Esophagus squamous epithelium (tissue), 5 donors: Measurements from ENCODE around the gene HOXD9. TPM values are rescaled to one million over a fixed set of nuclear protein-coding genes. Genes with fewer than 3 reads are reported as not detected.

Source experiments
- DNase-seq: peaks from one replicate; lab custom pipeline; 2025; lab: John Stamatoyannopoulos, UW
- H3K27ac ChIP-seq, 4 donors: fragments of 200-600 bp; sonication (generic); one replicate each; pipeline ENCODE4 v1.5.1; 2016 to 2019; ENCODE audit warnings: mild to moderate bottlenecking in 1 of 4
- H3K27me3 ChIP-seq, 4 donors: fragments of 200-600 bp; sonication (generic); 1 replicate in 3 of 4; 2 replicates in 1 of 4; pipeline versions ENCODE4 v1.5.1 to v1.6.0; 2017 to 2021; ENCODE audit warnings: antibody characterized with exemption in 1 of 4
- H3K36me3 ChIP-seq, 3 donors: fragments of 200-600 bp; sonication (generic); one replicate each; pipeline ENCODE4 v1.5.1; 2016 to 2019
- H3K4me1 ChIP-seq, 3 donors: fragments of 200-600 bp; sonication (generic); one replicate each; pipeline ENCODE4 v1.5.1; 2017 to 2019
- H3K4me3 ChIP-seq, 4 donors: fragments of 200-600 bp; sonication (generic); 1 replicate in 3 of 4; 2 replicates in 1 of 4; pipeline ENCODE4 v1.5.1; 2016 to 2019; ENCODE audit warnings: mild to moderate bottlenecking in 2 of 4, moderate library complexity in 1 of 4
- H3K9me3 ChIP-seq, 3 donors: fragments of 200-600 bp; sonication (generic); one replicate each; pipeline ENCODE4 v1.5.1; 2016 to 2019
- POLR2A ChIP-seq, 4 donors: fragments of 450-650 bp; IDR thresholded peaks; one replicate each; pipeline ENCODE4 v1.6.1; 2017; ENCODE audit warnings: antibody characterized with exemption in 4 of 4, mild to moderate bottlenecking in 4 of 4, moderate library complexity in 3 of 4
- WGBS, 2 donors: methylation state at CpG; one replicate each; pipeline ENCODE4 v1.1.5; 2018; 5-methylcytosine and 5-hydroxymethylcytosine counted together
- intact Hi-C: fragments of 100-400 bp; cut with DNase I; formaldehyde crosslinking; loops from one replicate; pipeline ENCODE4 v1.15.0; 2022
- total RNA-seq, 4 donors: library from RNA; depleted of rRNA; stranded (reverse); fragments of >200 nt; gene quantifications; one replicate each; pipeline ENCODE4 v1.1.0, GENCODE V29; 2016
- TF ChIP-seq, protein P1 (sequence below), 6 experiments: fragments of 450-650 bp in 4 of 6; fragments of 200-600 bp in 2 of 6; sonication (generic) in 2 of 6; IDR thresholded peaks; one replicate each; pipeline ENCODE4 v1.5.1; 2016 to 2019; ENCODE audit warnings: antibody characterized with exemption in 6 of 6, mild to moderate bottlenecking in 4 of 6, moderate library complexity in 4 of 6
- donor health status: DM: yes; HTN: yes; CAD: no.

Gene HOXD9
- total RNA-seq, 4 donors from 2014 or later: 0.61 to 3.4 TPM; not detected in 2

DNA sequence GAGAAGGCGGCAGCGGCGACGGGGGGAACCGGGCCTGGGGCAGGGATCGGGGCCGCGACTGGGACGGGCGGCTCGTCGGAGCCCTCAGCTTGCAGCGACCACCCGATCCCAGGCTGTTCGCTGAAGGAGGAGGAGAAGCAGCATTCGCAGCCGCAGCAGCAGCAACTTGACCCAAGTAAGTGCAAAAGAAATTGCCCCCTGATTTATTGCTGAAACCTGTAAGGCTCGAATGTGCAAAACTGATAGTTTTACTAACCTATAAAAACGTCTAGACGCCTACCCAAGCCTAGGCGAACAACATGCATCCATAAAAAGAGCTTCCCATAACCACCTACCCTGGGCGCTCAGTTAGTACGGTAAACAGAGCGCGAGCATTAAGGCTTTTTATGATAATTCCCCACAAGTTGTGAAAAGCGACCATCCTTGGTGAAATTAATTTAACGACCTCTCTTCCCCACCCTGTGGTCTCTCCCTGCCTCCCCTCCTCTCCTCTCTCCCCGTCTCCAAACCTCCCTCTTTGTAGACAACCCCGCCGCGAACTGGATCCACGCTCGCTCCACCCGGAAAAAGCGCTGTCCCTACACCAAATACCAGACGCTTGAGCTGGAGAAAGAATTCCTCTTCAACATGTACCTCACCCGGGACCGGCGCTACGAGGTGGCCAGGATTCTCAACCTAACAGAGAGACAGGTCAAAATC, 1.0 kb downstream of the HOXD9 start:
- TF ChIP-seq, protein P1, sequence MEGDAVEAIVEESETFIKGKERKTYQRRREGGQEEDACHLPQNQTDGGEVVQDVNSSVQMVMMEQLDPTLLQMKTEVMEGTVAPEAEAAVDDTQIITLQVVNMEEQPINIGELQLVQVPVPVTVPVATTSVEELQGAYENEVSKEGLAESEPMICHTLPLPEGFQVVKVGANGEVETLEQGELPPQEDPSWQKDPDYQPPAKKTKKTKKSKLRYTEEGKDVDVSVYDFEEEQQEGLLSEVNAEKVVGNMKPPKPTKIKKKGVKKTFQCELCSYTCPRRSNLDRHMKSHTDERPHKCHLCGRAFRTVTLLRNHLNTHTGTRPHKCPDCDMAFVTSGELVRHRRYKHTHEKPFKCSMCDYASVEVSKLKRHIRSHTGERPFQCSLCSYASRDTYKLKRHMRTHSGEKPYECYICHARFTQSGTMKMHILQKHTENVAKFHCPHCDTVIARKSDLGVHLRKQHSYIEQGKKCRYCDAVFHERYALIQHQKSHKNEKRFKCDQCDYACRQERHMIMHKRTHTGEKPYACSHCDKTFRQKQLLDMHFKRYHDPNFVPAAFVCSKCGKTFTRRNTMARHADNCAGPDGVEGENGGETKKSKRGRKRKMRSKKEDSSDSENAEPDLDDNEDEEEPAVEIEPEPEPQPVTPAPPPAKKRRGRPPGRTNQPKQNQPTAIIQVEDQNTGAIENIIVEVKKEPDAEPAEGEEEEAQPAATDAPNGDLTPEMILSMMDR (IDR thresholded peaks at IDR 0.05): no peak
- no peak for TF ChIP-seq POLR2A (IDR thresholded peaks at IDR 0.05)
- Histone ChIP-seq H3K9me3 (no peaks in the 10 kb centered on the region), H3K27ac (peak overlapping the region; percentile 36 to 85 (median 70)), H3K27me3 (peaks cover 40 to 100% (median 53%) of the 10 kb centered on the region in 4 donors), H3K4me1 (peaks cover 0 to 48% (median 4%) of the 10 kb centered on the region in 3 donors), H3K4me3 (peak overlapping the region; percentile 27 to 59 (median 42)), H3K36me3 (no peaks in the 10 kb centered on the region)
- no peak for DNase-seq
- 10 to 12% methylated on average over 21 to 28 of the region's 40 CpGs for WGBS, 2 donors
- intact Hi-C loops: loop anchor here (10.0 kb wide), 2 partner anchors 691 to 1021 kb away; no protein-coding TSS in a partner anchor

DNA sequence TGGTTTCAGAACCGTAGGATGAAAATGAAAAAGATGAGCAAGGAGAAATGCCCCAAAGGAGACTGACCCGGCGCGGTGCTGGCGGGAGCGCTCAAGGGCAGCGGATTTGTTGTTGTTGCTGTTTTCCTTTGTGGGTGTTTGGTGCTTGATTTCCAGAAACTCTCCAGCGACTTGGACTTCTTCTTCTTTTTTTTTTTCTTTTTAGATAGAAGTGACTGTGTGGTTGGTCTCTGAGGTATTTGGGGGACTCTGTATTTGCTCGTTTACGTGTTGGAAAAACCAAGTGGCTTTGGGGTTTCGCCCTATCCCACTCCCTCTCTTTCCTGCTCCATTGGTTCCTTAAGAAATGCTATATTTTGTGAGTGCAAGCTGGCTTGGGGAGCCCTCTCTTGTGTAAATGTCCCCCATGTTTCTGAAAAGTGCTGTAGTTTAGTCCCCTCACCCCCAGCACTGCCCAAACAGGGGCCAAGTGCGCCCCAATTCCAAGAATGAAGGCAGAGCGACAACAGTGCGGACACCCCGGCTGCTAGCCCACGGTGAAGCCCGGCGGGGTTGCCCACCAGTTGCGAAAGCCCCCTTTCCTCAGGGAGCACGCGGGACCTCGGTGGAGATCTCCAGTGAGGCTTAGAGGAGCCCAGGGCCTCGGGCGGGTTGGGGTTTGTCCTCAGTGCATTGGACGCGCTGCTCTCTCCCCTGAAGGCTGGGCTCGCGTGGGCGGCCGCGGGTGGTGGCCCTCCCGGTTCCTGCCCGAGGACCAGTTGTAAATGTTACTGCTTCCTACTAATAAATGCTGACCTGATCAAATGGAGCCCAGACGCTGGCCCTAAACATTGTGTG, 1.8 kb downstream of the HOXD9 start:
- no peaks in the 10 kb centered on the region for H3K36me3 ChIP-seq
- peak overlapping the region in 3 of 4 donors; percentile 61 to 85 (median 78) for H3K27ac ChIP-seq
- H3K9me3 ChIP-seq: no peaks in the 10 kb centered on the region
- WGBS, 2 donors: 19 to 26% methylated on average over 14 to 22 of the region's 34 CpGs
- intact Hi-C loops: loop anchor here (10.0 kb wide), 2 partner anchors 690 to 1020 kb away; no protein-coding TSS in a partner anchor
- H3K27me3 ChIP-seq: peaks cover 40 to 100% (median 60%) of the 10 kb centered on the region in 4 donors
- H3K4me1 ChIP-seq: peaks cover 0 to 52% (median 6%) of the 10 kb centered on the region in 3 donors
- DNase-seq: no peak
- TF ChIP-seq, protein P1 (IDR thresholded peaks at IDR 0.05): no peak
- no peak for TF ChIP-seq POLR2A (IDR thresholded peaks at IDR 0.05)
- H3K4me3 ChIP-seq: peak overlapping the region; percentile 27 to 59 (median 42)

DNA sequence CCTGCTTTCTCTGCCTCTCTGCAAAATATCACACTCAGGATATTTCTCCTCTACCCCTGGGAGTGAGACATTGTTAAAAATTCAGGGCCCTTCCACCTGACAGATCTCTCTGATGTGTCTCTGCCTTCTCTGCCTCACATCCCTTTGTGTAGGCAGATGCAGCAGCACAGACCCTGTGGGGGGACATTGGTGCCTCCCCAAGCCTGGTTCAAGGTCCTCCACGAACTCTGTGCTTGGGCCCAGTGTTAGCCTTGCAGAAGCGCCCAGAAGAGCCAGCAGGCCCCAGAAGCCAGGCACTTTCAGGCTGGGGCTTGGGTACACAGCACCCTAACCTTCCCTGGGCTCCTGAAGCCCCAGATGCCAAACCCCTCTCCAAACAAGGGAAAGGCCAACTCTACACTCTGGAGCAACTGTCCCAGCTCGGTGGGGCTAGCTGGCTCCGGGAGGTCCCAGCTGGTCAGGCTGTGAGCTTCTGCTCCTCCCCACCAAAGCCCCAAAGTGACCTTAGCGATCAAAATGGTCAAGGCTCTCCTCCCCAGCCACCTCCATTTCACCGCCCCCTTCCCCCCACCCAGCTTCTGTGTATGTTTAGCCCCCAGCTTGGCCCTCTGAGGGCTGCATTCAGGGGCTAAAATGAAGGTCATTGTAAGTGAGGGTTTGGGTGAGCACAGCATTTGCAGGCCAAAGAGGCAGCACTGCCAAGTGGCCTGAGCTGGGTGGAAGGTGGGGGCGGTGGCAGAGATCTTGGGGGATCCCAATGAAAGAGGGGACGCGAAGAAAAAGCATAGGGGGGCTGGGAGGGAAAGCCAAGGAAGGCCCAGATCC, 2.6 kb downstream of the HOXD9 start:
- intact Hi-C loops: loop anchor here (5.0 to 10.0 kb wide), 3 partner anchors 512 to 1020 kb away; no protein-coding TSS in a partner anchor

DNA sequence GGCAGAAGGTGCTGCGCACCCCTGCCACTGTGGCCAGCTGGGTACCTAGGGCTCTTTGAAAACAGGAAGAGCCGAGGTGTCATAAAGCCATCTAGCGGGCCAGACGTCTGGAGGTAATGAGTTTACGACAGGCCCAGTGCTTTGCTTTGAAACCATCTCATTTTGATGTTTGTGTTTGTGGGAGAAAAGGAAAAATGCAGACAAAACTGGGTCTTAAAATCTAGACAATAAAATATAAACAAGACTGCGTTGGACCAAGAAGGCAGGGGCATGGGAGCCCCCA, 3.2 kb downstream of the HOXD9 start:
- TF ChIP-seq, protein P1 (IDR thresholded peaks at IDR 0.05): no peak
- TF ChIP-seq POLR2A (IDR thresholded peaks at IDR 0.05): no peak
- H3K27me3 ChIP-seq: peaks cover 34 to 100% (median 58%) of the 10 kb centered on the region in 4 donors
- intact Hi-C loops: loop anchor here (5.0 to 10.0 kb wide), 3 partner anchors 512 to 1019 kb away; no protein-coding TSS in a partner anchor
- no peak overlapping the region for H3K4me3 ChIP-seq
- peaks cover 9 to 66% (median 9%) of the 10 kb centered on the region in 3 donors for H3K4me1 ChIP-seq
- no peaks in the 10 kb centered on the region for H3K9me3 ChIP-seq
- 24 to 44% methylated on average over 6 of the region's 6 CpGs for WGBS, 2 donors
- peak overlapping the region in 2 of 4 donors; percentile 61 to 85 for H3K27ac ChIP-seq
- no peaks in the 10 kb centered on the region for H3K36me3 ChIP-seq
- DNase-seq: no peak

More for the DNA sequence above, 2.6 kb downstream of the HOXD9 start:
- peak overlapping the region in 3 of 4 donors; percentile 27 to 54 (median 36) for H3K4me3 ChIP-seq
- H3K36me3 ChIP-seq: no peaks in the 10 kb centered on the region
- peaks cover 38 to 100% (median 61%) of the 10 kb centered on the region in 4 donors for H3K27me3 ChIP-seq
- H3K27ac ChIP-seq: peak overlapping the region in 3 of 4 donors; percentile 45 to 85 (median 61)
- 23 to 30% methylated on average over 2 to 5 of the region's 9 CpGs for WGBS, 2 donors
- TF ChIP-seq POLR2A (IDR thresholded peaks at IDR 0.05): no peak
- H3K9me3 ChIP-seq: no peaks in the 10 kb centered on the region
- no peak for DNase-seq
- H3K4me1 ChIP-seq: peaks cover 6 to 60% (median 9%) of the 10 kb centered on the region in 3 donors
